ENCODE data around the gene ASAP2.

Gene ASAP2

GRCh38 chr2:9187620-9188214, 18.9 kb upstream of the ASAP2 start:
- H3K4me3 ChIP-seq (ENCODE audit: low read depth, low read length), result no peak overlapping the region
- TF ChIP-seq, protein P1, sequence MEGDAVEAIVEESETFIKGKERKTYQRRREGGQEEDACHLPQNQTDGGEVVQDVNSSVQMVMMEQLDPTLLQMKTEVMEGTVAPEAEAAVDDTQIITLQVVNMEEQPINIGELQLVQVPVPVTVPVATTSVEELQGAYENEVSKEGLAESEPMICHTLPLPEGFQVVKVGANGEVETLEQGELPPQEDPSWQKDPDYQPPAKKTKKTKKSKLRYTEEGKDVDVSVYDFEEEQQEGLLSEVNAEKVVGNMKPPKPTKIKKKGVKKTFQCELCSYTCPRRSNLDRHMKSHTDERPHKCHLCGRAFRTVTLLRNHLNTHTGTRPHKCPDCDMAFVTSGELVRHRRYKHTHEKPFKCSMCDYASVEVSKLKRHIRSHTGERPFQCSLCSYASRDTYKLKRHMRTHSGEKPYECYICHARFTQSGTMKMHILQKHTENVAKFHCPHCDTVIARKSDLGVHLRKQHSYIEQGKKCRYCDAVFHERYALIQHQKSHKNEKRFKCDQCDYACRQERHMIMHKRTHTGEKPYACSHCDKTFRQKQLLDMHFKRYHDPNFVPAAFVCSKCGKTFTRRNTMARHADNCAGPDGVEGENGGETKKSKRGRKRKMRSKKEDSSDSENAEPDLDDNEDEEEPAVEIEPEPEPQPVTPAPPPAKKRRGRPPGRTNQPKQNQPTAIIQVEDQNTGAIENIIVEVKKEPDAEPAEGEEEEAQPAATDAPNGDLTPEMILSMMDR (IDR thresholded peaks at IDR 0.05; ENCODE audit: low read depth, low read length, missing control alignments), result no peak
- no peak for DNase-seq (ENCODE audit: low read depth)
- in situ Hi-C loops (cut with HindIII; ENCODE audit: low sequenced_read_pairs), result no loop called here

DNA sequence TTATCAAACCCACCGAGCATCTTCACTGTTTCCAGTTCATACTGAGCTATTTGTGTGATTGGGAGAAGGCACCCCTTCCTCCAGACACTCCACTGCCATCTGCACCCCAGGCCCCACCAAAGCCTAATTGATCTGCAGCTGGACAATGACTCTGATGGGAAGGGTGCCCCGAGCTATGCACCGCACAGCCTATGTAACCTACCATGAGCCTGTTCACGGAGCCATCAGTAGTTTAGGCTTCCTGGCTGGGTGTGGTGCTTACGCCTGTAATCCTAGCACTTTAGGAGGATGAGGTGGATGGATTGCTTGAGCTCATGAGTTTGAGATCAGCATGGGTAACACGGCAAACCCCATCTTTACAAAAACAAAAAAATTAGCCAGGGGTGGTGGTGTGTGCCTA, 17.8 kb upstream of the ASAP2 start:
- TF ChIP-seq, protein P1 (IDR thresholded peaks at IDR 0.05; ENCODE audit: low read depth, low read length, missing control alignments), result no peak
- in situ Hi-C loops (cut with HindIII; ENCODE audit: low sequenced_read_pairs), result no loop called here
- DNase-seq (ENCODE audit: low read depth), result no peak
- H3K4me3 ChIP-seq (ENCODE audit: low read depth, low read length), result no peak overlapping the region

GRCh38 chr2:9189901-9190300, 16.7 kb upstream of the ASAP2 start:
- TF ChIP-seq, protein P1 (IDR thresholded peaks at IDR 0.05; ENCODE audit: low read depth, low read length, missing control alignments), result no peak
- no peak overlapping the region for H3K4me3 ChIP-seq (ENCODE audit: low read depth, low read length)
- in situ Hi-C loops (cut with HindIII; ENCODE audit: low sequenced_read_pairs), result no loop called here
- no peak for DNase-seq (ENCODE audit: low read depth)

DNA sequence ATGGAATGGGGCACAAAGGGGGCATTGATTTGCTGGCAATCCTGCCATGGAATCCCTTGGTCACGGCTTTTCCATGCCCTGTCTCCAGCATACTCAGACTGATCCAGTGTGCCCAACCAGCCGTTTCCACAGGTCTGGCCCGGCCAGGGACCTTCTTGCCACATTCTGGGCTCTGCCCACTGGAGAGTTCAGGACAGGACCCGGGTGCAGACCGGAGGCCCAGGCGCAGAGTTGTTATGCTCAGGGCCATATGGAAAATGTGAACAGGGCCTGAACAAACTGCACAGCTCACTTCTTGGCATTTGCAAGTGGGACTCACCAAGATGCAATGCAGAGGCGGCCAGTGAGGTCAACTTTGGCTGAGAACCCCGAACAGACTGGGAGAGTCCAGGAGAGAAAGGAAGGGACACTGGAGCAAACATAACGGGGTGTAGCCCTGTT, 15.6 kb upstream of the ASAP2 start:
- in situ Hi-C loops (cut with HindIII; ENCODE audit: low sequenced_read_pairs), result no loop called here
- H3K4me3 ChIP-seq (ENCODE audit: low read depth, low read length), result no peak overlapping the region
- DNase-seq (ENCODE audit: low read depth), result peak; percentile 79
- TF ChIP-seq, protein P1 (IDR thresholded peaks at IDR 0.05; ENCODE audit: low read depth, low read length, missing control alignments), result no peak

- TF ChIP-seq, protein P1 (IDR thresholded peaks at IDR 0.05; ENCODE audit: low read depth, low read length, missing control alignments), result no peak
- H3K4me3 ChIP-seq (ENCODE audit: low read depth, low read length), result no peak overlapping the region
- no peak for DNase-seq (ENCODE audit: low read depth)
- in situ Hi-C loops (cut with HindIII; ENCODE audit: low sequenced_read_pairs), result no loop called here
Observed at GRCh38 chr2:9192712-9193111, 13.9 kb upstream of the ASAP2 start.

DNA sequence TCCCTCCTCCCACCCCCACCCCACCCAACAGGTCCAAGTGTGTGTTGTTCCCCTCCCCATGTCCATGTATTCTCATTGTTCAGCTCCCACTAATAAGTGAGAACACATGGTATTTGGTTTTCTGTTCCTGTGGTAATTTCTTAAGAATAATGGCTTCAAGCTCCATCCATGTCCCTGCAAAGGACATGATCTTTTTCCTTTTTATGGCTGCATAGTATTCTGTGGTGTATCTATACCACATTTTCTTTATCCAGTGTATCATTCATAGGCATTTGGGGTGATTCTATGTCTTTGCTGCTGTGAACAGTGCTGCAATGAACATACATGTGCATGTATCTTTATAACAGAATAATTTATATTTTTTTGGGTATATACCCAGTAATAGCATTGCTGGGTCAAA, 12.3 kb upstream of the ASAP2 start:
- TF ChIP-seq, protein P1 (IDR thresholded peaks at IDR 0.05; ENCODE audit: low read depth, low read length, missing control alignments), result no peak
- no peak for DNase-seq (ENCODE audit: low read depth)
- no peak overlapping the region for H3K4me3 ChIP-seq (ENCODE audit: low read depth, low read length)
- in situ Hi-C loops (cut with HindIII; ENCODE audit: low sequenced_read_pairs), result no loop called here
